ENCODE measurements around the gene PAX5.

PAX5 gene

GRCh38 chr9:36861528-36862205 lies 172.4 kb downstream of the PAX5 start:
- in situ Hi-C loops (cut with HindIII; ENCODE audit: low pct_unique_long_range_greater_than_20kb, low sequenced_read_pairs): no loop called here
- no peak for DNase-seq (ENCODE audit: low read depth in 1 of 2, low spot score in 1 of 2)
- no peak for TF ChIP-seq JUND (IDR thresholded peaks at IDR 0.05; ENCODE audit: low read depth)

DNA sequence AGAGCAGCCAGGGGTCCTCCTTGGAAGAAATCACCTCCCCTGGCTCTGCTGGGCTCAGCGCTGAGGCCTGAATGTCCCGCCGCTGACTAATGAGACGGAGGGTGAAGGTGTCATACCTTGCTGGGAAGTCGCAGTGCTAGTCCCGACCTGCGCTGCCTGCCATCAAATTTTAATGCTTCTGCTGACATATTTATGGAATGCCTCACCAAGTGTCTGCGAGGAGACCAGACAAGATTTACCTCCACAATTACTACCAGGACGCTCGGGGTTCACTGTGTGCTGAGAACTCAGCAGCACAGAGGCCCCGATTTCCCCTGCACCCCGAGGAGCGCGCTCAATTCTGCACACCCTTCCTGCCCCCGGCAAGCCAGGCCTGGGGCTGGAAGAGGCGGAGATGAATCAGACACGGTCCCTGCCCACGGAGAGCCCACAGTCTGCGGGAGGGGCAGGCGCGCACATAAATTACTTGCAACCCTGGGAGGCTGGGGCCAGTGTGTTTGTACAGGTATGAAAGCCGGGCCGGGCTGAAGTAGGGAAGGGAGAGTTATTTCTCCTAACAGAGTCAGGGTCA lies 175.2 kb downstream of the PAX5 start:
- no peak for TF ChIP-seq JUND (IDR thresholded peaks at IDR 0.05; ENCODE audit: low read depth)
- in situ Hi-C loops (cut with HindIII; ENCODE audit: low pct_unique_long_range_greater_than_20kb, low sequenced_read_pairs): no loop called here
- DNase-seq (ENCODE audit: low read depth in 1 of 2, low spot score in 1 of 2): no peak

DNA sequence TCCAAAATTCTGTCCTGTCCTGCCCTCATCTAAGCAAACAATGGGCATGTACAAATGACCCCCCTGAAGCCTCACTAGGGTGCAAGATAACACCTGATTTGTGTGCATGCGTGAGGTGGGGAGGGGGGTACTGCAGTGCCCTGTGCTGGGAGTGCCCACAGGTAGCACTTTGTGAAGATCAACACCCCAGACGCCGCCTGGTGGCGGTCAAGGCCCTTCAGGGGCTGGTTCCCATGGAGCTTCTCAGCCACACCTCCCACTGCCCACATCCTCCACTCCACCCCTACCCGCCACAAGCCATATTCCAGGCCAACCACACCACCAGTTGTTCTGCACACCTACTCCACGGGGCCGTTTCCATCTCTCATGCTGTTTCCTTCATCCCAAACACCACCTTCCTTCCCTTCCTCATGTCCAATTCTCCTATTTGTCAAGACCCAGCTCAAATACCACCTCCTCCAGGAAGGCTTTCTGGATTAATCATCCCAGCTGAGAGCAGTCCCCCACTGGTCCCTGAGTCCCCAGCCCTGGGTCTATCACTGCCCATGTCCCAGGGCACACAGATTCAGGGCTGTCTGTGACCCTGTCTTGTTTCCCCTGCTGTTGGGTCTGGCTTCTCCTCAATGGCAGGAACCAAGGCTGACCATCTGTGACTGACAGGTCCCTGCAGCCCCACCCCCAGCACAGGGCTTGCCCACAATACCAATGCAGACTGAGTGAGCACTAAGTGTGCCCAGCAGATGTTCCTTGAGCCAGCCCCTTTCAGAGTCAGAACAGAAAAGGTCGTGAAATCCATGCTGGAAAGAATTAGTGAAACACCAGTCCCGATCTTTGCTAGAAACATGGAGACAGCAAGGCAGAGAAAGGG lies 178.4 kb downstream of the PAX5 start:
- in situ Hi-C loops (cut with HindIII; ENCODE audit: low pct_unique_long_range_greater_than_20kb, low sequenced_read_pairs): no loop called here
- DNase-seq (ENCODE audit: low read depth in 1 of 2, low spot score in 1 of 2): peak; percentile 26 to 55

DNA sequence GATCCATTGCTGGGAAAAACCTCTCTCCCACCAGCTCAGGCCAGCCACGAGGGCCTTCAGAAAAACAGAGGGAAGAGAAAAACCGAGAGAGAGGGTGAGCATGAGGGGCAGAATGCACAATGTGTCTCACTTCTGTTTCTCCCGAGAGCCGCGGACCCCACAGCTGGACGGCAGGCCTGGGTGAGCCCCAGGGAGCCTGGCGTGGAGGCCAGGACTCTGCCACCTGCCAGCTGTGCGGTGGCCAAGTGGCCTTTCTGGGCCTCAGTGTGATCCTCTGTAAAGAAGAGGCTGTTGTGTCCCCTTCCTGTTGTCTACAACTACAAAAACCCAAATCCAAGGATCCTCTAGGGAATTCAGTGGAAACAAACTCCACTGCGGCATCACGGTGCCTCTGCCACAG lies 179.3 kb downstream of the PAX5 start:
- no peak for DNase-seq (ENCODE audit: low read depth in 1 of 2, low spot score in 1 of 2)
- TF ChIP-seq JUND (IDR thresholded peaks at IDR 0.05; ENCODE audit: low read depth): no peak
- in situ Hi-C loops (cut with HindIII; ENCODE audit: low pct_unique_long_range_greater_than_20kb, low sequenced_read_pairs): no loop called here

More for the DNA sequence above, 178.4 kb downstream of the PAX5 start:
- TF ChIP-seq JUND (IDR thresholded peaks at IDR 0.05; ENCODE audit: low read depth): no peak

GRCh38 chr9:36854034-36854433 lies 180.0 kb downstream of the PAX5 start:
- no peak for TF ChIP-seq JUND (IDR thresholded peaks at IDR 0.05; ENCODE audit: low read depth)
- no peak for DNase-seq (ENCODE audit: low read depth in 1 of 2, low spot score in 1 of 2)
- in situ Hi-C loops (cut with HindIII; ENCODE audit: low pct_unique_long_range_greater_than_20kb, low sequenced_read_pairs): no loop called here

DNA sequence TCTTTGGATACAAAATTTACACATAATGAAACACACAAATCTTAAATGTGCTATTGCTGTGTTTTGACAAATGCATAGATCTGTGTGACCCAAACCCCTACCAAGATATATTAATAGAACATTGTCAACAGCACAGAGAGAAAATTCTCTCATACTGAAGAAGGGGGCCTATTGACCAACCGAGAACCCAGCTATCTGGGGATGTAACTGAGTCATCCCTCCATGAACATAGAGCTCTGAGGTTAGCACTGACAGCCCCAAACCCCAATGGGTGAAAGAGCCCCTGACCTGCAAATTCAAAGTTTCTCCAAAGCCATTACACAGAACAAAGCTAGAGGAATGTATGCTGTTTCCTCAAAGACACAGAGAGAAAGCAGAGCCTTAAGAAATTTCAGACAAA lies 180.8 kb downstream of the PAX5 start:
- in situ Hi-C loops (cut with HindIII; ENCODE audit: low pct_unique_long_range_greater_than_20kb, low sequenced_read_pairs): no loop called here
- TF ChIP-seq JUND (IDR thresholded peaks at IDR 0.05; ENCODE audit: low read depth): no peak
- DNase-seq (ENCODE audit: low read depth in 1 of 2, low spot score in 1 of 2): no peak

DNA sequence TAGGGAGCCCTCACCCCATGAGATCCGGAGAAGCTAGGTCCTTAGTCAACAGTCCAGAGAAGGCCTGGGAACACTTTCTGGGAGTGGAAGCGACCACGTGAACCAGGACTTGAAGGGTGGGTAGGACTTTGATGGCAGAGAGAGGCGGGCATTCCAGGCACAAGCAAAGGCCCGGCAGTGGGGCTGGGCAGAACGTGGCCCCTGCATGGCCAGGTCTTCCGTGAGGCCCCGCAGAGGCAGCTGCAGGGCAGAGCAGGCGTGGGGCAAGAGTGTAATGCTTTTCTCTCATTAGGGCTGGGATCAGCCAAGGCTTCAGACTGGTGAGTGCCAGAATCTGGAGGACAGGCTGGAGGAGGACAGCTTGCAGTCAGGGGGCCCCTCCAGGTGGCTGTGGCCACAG lies 184.1 kb downstream of the PAX5 start:
- TF ChIP-seq JUND (IDR thresholded peaks at IDR 0.05; ENCODE audit: low read depth): no peak
- DNase-seq (ENCODE audit: low read depth in 1 of 2, low spot score in 1 of 2): no peak
- in situ Hi-C loops (cut with HindIII; ENCODE audit: low pct_unique_long_range_greater_than_20kb, low sequenced_read_pairs): no loop called here

DNA sequence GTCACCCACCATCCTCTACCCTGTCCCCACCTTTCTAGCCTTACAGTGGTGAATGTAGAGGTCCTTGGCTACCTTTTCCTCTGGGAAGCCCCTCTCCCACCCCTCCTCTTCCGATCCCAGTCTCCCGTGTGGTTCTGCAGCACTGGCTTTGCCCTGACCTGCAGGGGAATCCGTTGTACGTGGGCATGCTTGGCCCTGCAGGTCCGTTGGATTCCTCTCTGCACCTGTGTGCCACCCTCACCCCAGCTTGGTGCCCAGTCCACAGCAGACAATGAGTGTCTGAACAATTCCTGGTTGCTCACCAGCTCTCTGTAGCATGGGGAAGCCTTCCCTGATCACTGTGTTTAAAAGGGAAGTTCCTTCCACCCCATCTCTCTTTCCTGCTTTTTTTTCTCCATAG lies 185.1 kb downstream of the PAX5 start:
- DNase-seq (ENCODE audit: low read depth in 1 of 2, low spot score in 1 of 2): no peak
- TF ChIP-seq JUND (IDR thresholded peaks at IDR 0.05; ENCODE audit: low read depth): no peak
- in situ Hi-C loops (cut with HindIII; ENCODE audit: low pct_unique_long_range_greater_than_20kb, low sequenced_read_pairs): no loop called here

DNA sequence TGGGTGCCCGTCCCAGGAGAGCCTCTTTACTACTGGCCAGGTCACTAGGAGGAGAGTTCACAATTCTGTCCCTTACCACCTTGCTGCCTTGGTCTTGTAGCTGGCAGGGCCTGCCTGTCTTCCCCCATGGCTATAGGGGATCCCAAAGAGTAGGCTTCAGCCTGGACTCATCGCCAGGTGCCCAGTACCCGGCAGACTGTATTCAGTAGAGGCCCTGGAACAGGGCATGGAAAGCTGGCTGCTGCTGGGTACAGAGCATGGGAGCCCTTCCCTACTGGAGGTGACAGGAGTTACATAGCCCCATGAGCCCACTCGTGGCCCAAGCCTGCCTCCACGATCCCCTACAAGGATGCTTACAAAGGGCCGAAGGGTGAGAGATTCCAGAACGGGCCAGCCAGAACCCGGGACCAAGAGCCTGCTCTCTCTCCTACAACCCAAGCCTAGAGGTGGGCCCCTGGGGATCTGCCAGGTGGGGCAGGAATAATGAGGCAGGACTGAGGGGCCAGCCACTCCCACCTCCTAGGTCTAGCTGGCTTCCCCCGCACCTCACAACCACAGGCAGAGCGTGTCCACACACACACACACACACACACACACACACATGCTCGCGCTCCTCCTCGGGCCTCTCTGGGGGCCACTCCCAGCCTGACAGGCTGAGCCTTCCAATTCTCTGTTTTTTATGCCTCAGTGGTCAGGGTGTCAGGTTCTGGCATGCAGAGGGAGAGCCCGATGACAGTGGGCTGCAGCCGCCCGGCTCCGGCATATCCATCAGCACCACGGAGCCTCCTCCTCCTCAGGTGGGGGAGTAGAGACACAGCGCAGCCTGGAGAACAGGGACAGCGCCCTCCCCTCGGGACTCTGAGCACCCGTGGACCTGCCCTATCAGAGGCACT lies 186.0 kb downstream of the PAX5 start:
- in situ Hi-C loops (cut with HindIII; ENCODE audit: low pct_unique_long_range_greater_than_20kb, low sequenced_read_pairs): no loop called here
- TF ChIP-seq JUND (IDR thresholded peaks at IDR 0.05; ENCODE audit: low read depth): no peak

GRCh38 chr9:36846621-36847020 lies 187.4 kb downstream of the PAX5 start:
- TF ChIP-seq JUND (IDR thresholded peaks at IDR 0.05; ENCODE audit: low read depth): no peak
- in situ Hi-C loops (cut with HindIII; ENCODE audit: low pct_unique_long_range_greater_than_20kb, low sequenced_read_pairs): no loop called here
- no peak for DNase-seq (ENCODE audit: low read depth in 1 of 2, low spot score in 1 of 2)

More for the DNA sequence above, 186.0 kb downstream of the PAX5 start:
- no peak for DNase-seq (ENCODE audit: low read depth in 1 of 2, low spot score in 1 of 2)

- in situ Hi-C loops (cut with HindIII; ENCODE audit: low pct_unique_long_range_greater_than_20kb, low sequenced_read_pairs): no loop called here
- TF ChIP-seq JUND (IDR thresholded peaks at IDR 0.05; ENCODE audit: low read depth): no peak
- DNase-seq (ENCODE audit: low read depth in 1 of 2, low spot score in 1 of 2): no peak
Measured at GRCh38 chr9:36845844-36846243, 188.2 kb downstream of the PAX5 start.

GRCh38 chr9:36844961-36845360 lies 189.1 kb downstream of the PAX5 start:
- TF ChIP-seq JUND (IDR thresholded peaks at IDR 0.05; ENCODE audit: low read depth): no peak
- DNase-seq (ENCODE audit: low read depth in 1 of 2, low spot score in 1 of 2): no peak
- in situ Hi-C loops (cut with HindIII; ENCODE audit: low pct_unique_long_range_greater_than_20kb, low sequenced_read_pairs): no loop called here
